GM10248 (cell line): ENCODE data around the gene C1QC.

Experiments used
- CTCF ChIA-PET: fragments of 300-600 bp; sonication (Branson Sonifier 250); formaldehyde crosslinking; extraction: SDS; loops from one replicate; lab custom pipeline; 2021; ENCODE audit warnings: antibody characterized with exemption; lab: Yijun Ruan, JAX
- POLR2A ChIA-PET: fragments of 350-650 bp; sonication (Branson Sonifier 250); formaldehyde crosslinking; extraction: SDS; loops from one replicate; lab custom pipeline; 2020; ENCODE audit warnings: antibody characterized with exemption; lab: Yijun Ruan, JAX
- DNase-seq: peaks from one replicate; pipeline ENCODE4 v3.0.0; 2012; ENCODE audit errors: extremely low spot score
- CTCF ChIP-seq: IDR thresholded peaks from 2 replicates; pipeline ENCODE4 v1.5.1; 2012; ENCODE audit warnings: mild to moderate bottlenecking, low read depth; ENCODE audit errors: extremely low read depth, missing control alignments, control extremely low read depth

The C1QC gene

DNA sequence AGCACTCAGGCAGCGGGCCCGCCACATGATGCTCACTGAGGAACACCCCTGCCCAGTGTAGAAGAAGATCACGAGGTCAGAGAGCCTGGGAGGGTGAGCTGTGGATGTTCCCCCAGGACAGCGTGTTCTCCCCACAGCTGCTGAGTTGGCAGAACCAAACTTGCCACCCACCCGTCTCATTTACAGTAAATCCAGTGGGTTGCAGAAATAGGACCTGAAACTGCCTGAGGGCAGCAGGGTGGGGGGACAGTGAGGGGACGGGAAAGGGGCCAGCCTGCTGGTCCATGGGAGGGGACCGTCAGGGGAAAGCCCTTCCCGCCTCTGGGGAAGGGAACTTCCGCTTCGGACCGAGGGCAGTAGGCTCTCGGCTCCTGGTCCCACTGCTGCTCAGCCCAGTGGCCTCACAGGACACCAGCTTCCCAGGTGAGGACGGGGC is 9.5 kb downstream of the C1QC start, which contains the start of gene C1QB:
TSS of gene C1QB (plus strand) at position 356 of the 436 bp plus-strand sequence. CDS start 6,227 bp downstream, outside the sequence.
- CTCF ChIA-PET, result interaction anchor here (1.2 to 1.7 kb wide), 3 partner anchors 10 to 17 kb away, joined by 3 to 4 read pairs (median 3); partner anchors contain the start of gene C1QA

GRCh38 chr1:22654692-22655091 is 11.3 kb downstream of the C1QC start:
- TF ChIP-seq CTCF, result no peak
- DNase-seq, result no peak
- CTCF ChIA-PET, result interaction anchor here (1.6 kb wide), 1 partner anchor 13 kb away, joined by 4 read pairs; no protein-coding TSS in a partner anchor
- POLR2A ChIA-PET, result no interaction called here

More for the DNA sequence above, 9.5 kb downstream of the C1QC start, which contains the start of gene C1QB:
- POLR2A ChIA-PET, result no interaction called here
- TF ChIP-seq CTCF, result no peak
- DNase-seq, result no peak

DNA sequence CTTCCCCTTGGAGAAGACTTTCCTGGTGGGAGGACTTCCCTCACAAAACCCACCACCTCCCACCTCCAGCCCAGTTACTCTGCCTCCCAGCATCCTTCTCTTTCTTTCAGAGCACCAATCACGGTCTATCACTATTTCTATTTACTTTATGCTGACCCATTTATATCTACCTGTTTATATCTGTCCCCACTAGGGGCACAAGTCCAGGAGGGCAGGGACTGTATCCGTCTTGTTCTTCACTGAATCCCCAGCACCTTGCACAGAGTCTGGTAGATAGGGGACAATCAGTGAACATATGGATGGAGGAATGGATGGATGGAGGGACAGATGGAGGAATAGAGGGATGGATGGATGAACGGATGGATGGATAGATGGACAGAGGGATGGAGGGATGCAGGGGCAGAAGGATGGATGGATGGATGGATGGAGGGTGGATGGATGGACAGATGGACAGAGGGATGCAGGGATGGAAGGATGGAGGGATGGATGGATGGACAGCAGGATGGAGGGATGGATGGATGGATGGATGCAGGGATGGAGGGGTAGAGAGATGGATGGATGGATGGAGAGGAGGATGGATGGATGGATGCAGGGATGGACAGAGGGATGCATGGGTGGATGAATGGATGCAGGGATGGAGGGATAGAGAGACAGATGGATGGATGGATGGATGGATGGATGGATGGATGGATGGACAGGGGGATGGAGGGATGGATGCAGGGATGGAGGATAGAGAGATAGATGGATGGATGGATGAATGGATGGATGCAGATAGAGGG is 15.1 kb downstream of the C1QC start:
- ChIA-PET CTCF (no interaction called here), POLR2A (no interaction called here)
- no peak for TF ChIP-seq CTCF

GRCh38 chr1:22660716-22661241 is 17.3 kb downstream of the C1QC start:
- POLR2A ChIA-PET, result no interaction called here
- CTCF ChIA-PET, result no interaction called here
- no peak for DNase-seq
- TF ChIP-seq CTCF, result no peak

More for the DNA sequence above, 15.1 kb downstream of the C1QC start:
- DNase-seq, result no peak

- ChIA-PET CTCF (interaction anchor here (1.0 kb wide), 1 partner anchor 19 kb away, joined by 3 read pairs; no protein-coding TSS in a partner anchor), POLR2A (no interaction called here)
- no peak for DNase-seq
- no peak for TF ChIP-seq CTCF
These were observed 18.4 kb downstream of the C1QC start for GRCh38 chr1:22661880-22662279.

DNA sequence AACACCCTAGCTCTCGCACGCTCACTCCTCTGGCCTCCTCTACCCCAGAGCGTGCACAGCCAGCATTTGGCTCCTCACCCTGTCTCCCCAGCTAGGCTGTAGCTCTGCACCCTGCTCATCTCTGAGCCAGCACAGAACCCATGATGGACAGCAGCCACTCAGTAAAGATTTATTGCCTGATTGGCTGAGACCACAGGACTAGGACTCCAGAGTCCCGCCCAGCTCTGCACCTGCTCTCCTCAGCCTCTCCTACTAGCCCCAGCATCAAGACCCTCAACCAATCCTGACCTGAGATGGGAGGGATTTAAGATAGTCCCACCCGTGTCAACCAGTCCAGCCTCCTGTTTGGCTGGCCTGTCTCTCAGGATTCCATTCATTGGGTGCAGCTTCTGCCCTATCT is 18.9 kb downstream of the C1QC start:
- CTCF ChIA-PET, result interaction anchor here (1.0 to 1.9 kb wide), 2 partner anchors 11 to 20 kb away, joined by 3 to 5 read pairs; no protein-coding TSS in a partner anchor
- POLR2A ChIA-PET, result no interaction called here

More for the DNA sequence above, 18.9 kb downstream of the C1QC start:
- TF ChIP-seq CTCF, result no peak
- DNase-seq, result no peak
